ENCODE measurements around the gene CABP1.

The CABP1 gene

DNA sequence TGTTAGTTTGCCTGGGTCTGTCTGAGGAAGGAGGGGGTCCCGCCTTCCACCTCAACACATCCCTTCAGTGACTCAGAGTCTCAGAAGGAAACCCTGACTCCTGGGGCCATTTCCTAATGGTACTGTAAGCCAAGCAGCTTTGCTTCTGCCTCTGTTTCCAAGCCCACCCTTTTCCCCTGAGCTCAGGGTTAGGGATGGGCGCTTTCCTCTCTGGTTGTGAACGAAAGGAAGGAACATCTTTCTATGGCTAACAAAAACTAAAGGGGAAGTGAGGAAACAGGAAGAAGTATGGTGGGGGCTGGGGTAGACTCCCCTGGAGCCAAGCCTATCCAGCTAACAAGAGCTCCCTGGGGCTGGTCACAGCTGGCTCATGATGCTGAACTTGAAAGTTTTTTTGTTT lies 58.2 kb downstream of the CABP1 start:
- no peak for DNase-seq

- no peak for DNase-seq
Observed at GRCh38 chr12:120699553-120699952, 59.1 kb downstream of the CABP1 start.

DNA sequence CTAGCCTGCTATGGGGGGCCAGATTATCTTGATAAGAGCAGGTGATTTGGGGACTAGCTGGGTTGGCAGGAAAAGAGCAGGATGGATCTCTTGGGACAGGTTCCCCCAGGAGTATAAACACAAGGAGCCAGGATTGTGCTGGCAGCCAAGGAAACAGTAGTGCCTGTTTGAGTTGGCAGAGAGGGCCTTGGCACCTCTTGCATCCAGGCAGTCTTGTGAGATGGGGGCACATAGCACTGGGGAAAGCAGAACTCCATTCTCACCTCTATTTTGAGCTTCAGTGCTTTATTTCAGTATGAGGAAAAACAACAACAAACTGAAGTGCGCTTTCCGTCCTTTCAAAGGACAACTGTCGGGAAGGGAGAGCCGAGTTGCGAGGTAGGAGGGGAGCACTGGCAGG lies 60.5 kb downstream of the CABP1 start:
- DNase-seq, result no peak

DNA sequence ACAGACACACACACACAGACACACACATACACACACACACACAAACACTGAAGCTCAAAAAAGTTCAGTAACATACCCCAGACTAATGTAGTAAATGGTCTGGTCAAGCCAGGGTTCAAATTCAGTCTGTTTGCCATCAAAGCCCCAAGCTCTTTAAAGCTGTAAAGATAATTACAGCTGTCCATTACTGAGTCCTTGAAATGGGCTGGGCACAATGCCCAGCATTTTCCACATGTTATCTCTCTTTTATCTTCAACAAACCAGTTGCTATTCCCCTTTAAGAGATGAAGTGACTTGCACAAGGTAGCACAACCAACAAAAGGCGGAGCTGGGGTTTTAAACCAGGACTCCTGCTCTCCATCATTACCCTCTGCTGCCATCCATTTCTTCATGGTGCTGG lies 62.2 kb downstream of the CABP1 start:
- no peak for DNase-seq

DNA sequence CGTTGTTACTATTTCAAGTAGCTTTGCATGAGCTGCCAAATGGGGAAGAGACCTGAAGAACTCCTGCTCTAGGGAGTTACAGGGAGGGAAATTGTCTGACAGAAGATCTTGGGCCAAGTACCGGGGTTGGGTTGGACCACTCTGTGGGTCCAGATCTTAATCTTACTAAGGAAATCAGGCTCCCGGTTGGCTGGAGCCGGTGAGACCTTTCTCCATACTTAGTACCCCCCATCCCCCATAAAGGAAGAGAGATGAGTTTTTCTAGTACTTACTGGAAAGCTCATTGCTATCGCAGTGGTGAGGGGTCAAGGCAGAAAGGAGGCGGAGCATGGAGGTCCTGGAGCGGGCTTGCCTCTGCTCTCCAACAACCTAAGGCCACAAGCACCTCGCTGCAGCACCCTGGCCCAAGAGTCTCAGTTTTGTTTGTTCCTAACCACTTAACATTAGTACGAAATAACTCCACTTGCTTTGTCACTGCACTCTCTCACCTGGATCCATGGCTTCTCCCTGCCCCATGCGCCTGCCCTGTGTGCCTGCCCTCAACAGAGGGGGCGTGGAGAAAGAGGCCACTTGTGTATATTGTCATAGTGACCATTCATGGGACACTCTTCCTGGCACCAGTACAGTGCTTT lies 63.0 kb downstream of the CABP1 start:
- DNase-seq, result no peak

DNA sequence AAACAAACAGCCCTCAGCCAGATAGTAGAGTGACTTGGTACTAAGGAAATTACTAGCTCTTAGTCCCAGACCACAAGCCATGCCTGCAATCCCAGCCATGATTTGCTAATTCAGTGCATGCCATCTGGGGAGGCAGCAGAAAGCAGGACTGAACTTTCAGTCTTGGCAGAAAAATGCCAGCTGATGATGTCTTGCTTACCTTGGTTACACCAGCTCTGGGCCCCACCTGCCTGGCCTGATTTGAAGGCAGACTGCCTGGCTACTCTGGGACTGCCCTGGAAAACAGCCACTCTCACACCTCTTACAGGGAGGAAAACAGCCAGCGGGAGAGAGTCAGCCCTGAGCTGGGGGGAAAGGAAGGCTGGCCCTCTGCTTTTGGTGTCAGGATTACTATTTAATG lies 65.2 kb downstream of the CABP1 start:
- no peak for DNase-seq

DNA sequence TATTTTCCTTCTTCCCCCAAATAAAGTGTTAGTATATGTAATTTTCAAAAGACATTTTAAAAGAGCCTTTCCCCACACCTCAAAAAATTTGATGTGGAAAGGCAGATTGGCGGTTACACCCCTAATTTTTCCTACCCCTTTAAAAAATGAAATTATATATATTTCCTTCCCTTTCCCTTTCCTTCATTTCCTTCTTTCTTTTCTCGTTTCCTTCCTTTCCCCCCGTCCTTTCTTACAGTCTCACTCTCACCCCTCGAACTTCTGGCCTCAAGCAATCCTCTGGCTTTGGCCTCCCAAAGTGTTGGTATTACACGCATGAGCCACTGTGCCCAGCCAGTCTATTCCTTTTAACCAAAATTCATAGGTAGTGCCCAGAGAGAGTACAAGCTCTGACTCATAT lies 65.6 kb downstream of the CABP1 start:
- DNase-seq, result no peak

DNA sequence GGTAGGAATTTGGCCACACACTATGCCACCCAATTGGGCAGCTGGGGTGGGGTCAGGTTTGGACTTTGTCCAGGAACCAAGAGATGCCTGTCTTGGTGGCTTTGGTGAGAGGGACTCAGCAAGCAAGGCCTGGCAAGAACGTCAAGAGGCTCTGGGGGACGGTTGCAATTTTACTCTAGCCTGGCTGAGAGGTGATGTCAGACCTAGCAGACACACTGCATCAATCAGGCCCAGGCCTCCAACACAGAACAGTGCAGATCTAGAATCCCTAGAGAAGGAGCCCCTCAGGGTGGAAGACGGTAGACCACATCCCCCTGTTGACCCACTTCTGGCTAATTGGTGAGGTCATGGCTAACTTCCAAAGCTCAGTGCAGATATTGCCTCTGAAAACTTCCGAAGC lies 68.2 kb downstream of the CABP1 start:
- DNase-seq, result no peak

DNA sequence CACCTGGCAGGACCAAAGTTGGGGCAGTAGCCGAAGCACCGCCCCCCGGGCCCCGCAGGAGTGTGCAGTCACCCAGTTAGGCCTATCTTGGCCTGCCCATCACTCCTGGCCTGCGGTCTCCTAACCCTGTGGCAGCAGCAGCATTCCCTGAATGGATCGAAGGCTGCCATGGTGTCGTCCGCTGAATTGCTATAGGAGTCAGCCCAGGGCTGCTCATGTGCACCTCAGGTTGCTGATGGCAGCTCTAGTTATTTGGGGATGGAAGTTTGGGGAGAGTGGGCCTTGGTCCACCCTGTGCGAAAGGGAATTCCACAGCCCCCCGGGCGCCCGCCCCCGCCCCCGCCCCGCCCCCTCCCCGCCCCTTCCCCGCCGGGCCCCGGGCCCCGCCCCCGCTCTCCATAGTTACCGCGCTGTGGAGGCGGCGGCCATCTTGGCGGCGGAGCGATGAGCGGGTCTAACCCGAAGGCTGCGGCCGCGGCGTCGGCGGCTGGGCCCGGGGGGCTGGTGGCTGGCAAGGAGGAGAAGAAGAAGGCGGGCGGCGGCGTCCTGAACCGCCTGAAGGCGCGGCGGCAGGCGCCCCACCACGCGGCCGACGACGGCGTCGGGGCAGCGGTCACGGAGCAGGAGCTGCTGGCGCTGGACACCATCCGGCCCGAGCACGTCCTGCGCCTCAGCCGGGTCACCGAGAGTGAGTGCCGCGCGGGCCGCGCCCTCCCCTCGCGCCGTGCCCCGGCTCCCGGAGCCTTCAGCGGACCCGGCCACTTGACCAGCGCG lies 69.8 kb downstream of the CABP1 start, which contains the start of gene UNC119B:
Gene UNC119B, plus strand, starts transcription at position 428 of the 774 bp plus-strand sequence. Its CDS starts 17 bp downstream, at position 445.
- DNase-seq, result peak; percentile 67 to 68

- no peak for DNase-seq
Observed at GRCh38 chr12:120710805-120711296, 70.4 kb downstream of the CABP1 start.

- no peak for DNase-seq
Observed at GRCh38 chr12:120711411-120711810, 71.0 kb downstream of the CABP1 start.

DNA sequence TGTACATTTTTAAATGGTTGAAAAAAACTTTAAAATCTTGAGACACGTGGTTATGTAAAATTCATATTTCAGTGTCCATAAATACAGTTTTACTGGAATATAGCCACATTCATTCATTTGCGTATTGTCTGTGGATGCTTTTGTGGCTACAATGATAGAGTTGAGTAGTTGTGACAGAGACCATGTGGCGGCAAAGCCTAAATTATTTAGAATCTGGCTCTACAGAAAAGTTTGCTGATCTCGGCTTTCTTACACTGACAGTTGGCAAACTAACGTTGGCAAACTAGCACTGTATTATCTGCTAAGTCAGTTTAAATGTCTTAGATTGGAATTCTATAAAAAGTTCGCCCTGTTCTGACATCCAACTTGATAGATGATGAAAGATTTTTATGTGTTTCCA lies 72.2 kb downstream of the CABP1 start:
- DNase-seq, result no peak

DNA sequence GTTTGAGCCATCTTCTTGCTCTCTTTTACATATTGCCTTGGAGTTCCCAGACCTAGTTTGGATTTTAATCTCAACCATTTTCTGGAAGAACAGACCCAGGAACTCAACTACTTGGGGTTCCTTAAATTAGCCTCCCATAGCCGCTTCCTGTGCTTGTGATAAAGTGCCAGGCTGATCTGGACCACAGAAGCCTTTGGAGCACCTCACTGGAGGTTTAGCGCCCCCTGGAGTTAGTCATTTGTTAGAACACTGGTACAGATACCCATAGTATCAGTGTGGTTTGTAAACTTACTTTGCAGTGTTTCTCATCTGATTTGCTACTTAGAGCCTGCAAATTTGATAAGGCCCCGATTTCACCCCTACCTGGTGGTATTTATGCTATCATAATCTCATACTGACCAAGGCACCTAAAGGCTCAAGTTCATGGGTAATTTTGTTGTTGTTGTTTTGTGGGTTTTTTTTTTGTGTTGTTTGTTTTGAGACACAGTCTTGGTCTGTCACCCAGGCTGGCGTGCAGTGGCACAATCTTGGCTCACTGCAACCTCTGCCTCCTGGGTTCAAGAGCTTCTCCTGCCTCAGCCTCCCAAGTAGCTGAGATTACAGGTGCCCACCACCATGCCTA lies 73.5 kb downstream of the CABP1 start:
- peak; percentile 72 to 74 for DNase-seq
